Raji (cell line): Measurements from ENCODE around the gene GRIA4.

Experiments used
- POLR2A ChIP-seq: IDR thresholded peaks from 2 replicates; pipeline ENCODE4 v1.6.1; 2011; ENCODE audit warnings: low read depth, low read length, control low read depth; ENCODE audit not compliant: insufficient read depth

The GRIA4 gene

GRCh38 chr11:105852403-105852802 lies 242.5 kb downstream of the GRIA4 start:
- TF ChIP-seq POLR2A: no peak

GRCh38 chr11:105854269-105854668 lies 244.4 kb downstream of the GRIA4 start:
- TF ChIP-seq POLR2A: no peak

- TF ChIP-seq POLR2A: no peak
Measured at GRCh38 chr11:105856954-105857353, 247.1 kb downstream of the GRIA4 start.

- TF ChIP-seq POLR2A: no peak
Measured at GRCh38 chr11:105857728-105858127, 247.9 kb downstream of the GRIA4 start.

GRCh38 chr11:105858841-105859240 lies 249.0 kb downstream of the GRIA4 start:
- TF ChIP-seq POLR2A: no peak

GRCh38 chr11:105860105-105860504 lies 250.2 kb downstream of the GRIA4 start:
- no peak for TF ChIP-seq POLR2A

GRCh38 chr11:105861225-105861624 lies 251.4 kb downstream of the GRIA4 start:
- no peak for TF ChIP-seq POLR2A

GRCh38 chr11:105862736-105863367 lies 253.0 kb downstream of the GRIA4 start:
- TF ChIP-seq POLR2A: no peak

GRCh38 chr11:105863523-105863922 lies 253.7 kb downstream of the GRIA4 start:
- TF ChIP-seq POLR2A: no peak

GRCh38 chr11:105867742-105868141 lies 257.9 kb downstream of the GRIA4 start:
- no peak for TF ChIP-seq POLR2A

- no peak for TF ChIP-seq POLR2A
Measured at GRCh38 chr11:105868762-105869285, 259.0 kb downstream of the GRIA4 start.

- no peak for TF ChIP-seq POLR2A
Measured at GRCh38 chr11:105870516-105871113, 260.7 kb downstream of the GRIA4 start.

GRCh38 chr11:105878510-105878909 lies 268.6 kb downstream of the GRIA4 start:
- TF ChIP-seq POLR2A: no peak

- no peak for TF ChIP-seq POLR2A
Measured at GRCh38 chr11:105881027-105881426, 271.2 kb downstream of the GRIA4 start.

GRCh38 chr11:105884436-105884835 lies 274.6 kb downstream of the GRIA4 start:
- TF ChIP-seq POLR2A: no peak

- TF ChIP-seq POLR2A: no peak
Measured at GRCh38 chr11:105891685-105892084, 281.8 kb downstream of the GRIA4 start.

GRCh38 chr11:105897161-105897560 lies 287.3 kb downstream of the GRIA4 start:
- no peak for TF ChIP-seq POLR2A
